Measurements from ENCODE around the gene CANT1. TPM values are rescaled to one million over a fixed set of nuclear protein-coding genes. Genes with fewer than 3 reads are reported as not detected.
A peak's percentile ranks its signal among the peaks of the same experiment; 100 is the strongest.

CANT1 gene
- total and polyA plus RNA-seq, 8 donors: 16.6 to 151 (median 40.7) TPM

DNA sequence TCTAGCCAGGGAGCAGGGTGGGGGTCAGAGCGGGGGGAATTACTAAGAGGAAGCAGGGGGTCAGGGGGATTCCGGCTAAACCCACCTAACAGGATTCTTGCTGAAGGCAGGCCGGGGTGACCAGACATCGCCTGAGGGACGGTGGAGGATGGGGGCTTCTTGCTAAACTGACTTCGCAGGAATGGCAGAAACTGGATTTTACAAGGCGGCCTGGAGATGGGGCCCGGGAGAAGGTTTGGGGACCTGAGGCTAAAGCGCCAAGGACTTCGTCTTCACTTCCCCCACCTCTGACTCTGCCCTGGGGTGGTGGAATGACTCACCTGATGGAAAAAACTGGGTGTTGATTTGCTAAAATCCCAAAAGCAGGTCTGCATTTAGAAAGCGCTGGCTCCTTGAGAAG lies 53.3 kb downstream of the CANT1 start:
- no peaks in the 10 kb centered on the region for H3K27me3 ChIP-seq
- H3K4me3 ChIP-seq: no peak overlapping the region
- no peak for DNase-seq
- peaks cover 0 to 7% (median 2%) of the 10 kb centered on the region in 4 donors for H3K9me3 ChIP-seq
- TF ChIP-seq EP300 (IDR thresholded peaks at IDR 0.05) (no peak), POLR2AphosphoS5 (IDR thresholded peaks at IDR 0.05) (no peak), POLR2A (IDR thresholded peaks at IDR 0.05) (no peak), CTCF (IDR thresholded peaks at IDR 0.05) (no peak)
- intact Hi-C loops (cut with DNase I; ENCODE audit: low total_unique reads): no loop called here
- 82 to 94% (median 87%) methylated on average over 9 to 11 of the region's 11 CpGs for WGBS, 5 donors
- no peaks in the 10 kb centered on the region for H3K36me3 ChIP-seq
- no peak overlapping the region for H3K27ac ChIP-seq
- peaks cover 9 to 27% (median 17%) of the 10 kb centered on the region in 4 donors for H3K4me1 ChIP-seq

- Histone ChIP-seq H3K4me1 (peaks cover 6 to 21% (median 14%) of the 10 kb centered on the region in 4 donors), H3K36me3 (no peaks in the 10 kb centered on the region), H3K27me3 (no peaks in the 10 kb centered on the region), H3K4me3 (no peak overlapping the region), H3K9me3 (peaks cover 0 to 21% (median 13%) of the 10 kb centered on the region in 4 donors), H3K27ac (no peak overlapping the region)
- DNase-seq: no peak
- intact Hi-C loops (cut with DNase I; ENCODE audit: low total_unique reads): no loop called here
- TF ChIP-seq POLR2AphosphoS5 (IDR thresholded peaks at IDR 0.05): no peak
- TF ChIP-seq EP300 (IDR thresholded peaks at IDR 0.05): no peak
- no peak for TF ChIP-seq CTCF (IDR thresholded peaks at IDR 0.05)
- no peak for TF ChIP-seq POLR2A (IDR thresholded peaks at IDR 0.05)
- 89 to 97% (median 93%) methylated on average over 14 of the region's 14 CpGs for WGBS, 5 donors
Observed at GRCh38 chr17:78954684-78955083, 54.9 kb downstream of the CANT1 start.

- H3K27me3 ChIP-seq: no peaks in the 10 kb centered on the region
- H3K9me3 ChIP-seq: peaks cover 0 to 21% (median 14%) of the 10 kb centered on the region in 4 donors
- no peak for TF ChIP-seq EP300 (IDR thresholded peaks at IDR 0.05)
- no peak for TF ChIP-seq CTCF (IDR thresholded peaks at IDR 0.05)
- TF ChIP-seq POLR2A (IDR thresholded peaks at IDR 0.05): no peak
- no peak for TF ChIP-seq POLR2AphosphoS5 (IDR thresholded peaks at IDR 0.05)
- H3K27ac ChIP-seq: no peak overlapping the region
- intact Hi-C loops (cut with DNase I; ENCODE audit: low total_unique reads): no loop called here
- 73 to 79% (median 78%) methylated on average over 28 to 29 of the region's 29 CpGs for WGBS, 5 donors
- no peak overlapping the region for H3K4me3 ChIP-seq
- peaks cover 6 to 21% (median 14%) of the 10 kb centered on the region in 4 donors for H3K4me1 ChIP-seq
- no peaks in the 10 kb centered on the region for H3K36me3 ChIP-seq
- peak in 1 of 2 donors; percentile 70 for DNase-seq
Observed at GRCh38 chr17:78953356-78954350, 55.9 kb downstream of the CANT1 start.

GRCh38 chr17:78952706-78953105 lies 56.9 kb downstream of the CANT1 start:
- WGBS, 5 donors: 77 to 90% (median 82%) methylated on average over 7 to 10 of the region's 10 CpGs
- H3K9me3 ChIP-seq: peaks cover 0 to 21% (median 14%) of the 10 kb centered on the region in 4 donors
- no peaks in the 10 kb centered on the region for H3K36me3 ChIP-seq
- no peaks in the 10 kb centered on the region for H3K27me3 ChIP-seq
- intact Hi-C loops (cut with DNase I; ENCODE audit: low total_unique reads): no loop called here
- H3K27ac ChIP-seq: peak overlapping the region in 3 of 5 donors; percentile 36 to 68 (median 60)
- no peak overlapping the region for H3K4me3 ChIP-seq
- TF ChIP-seq CTCF (IDR thresholded peaks at IDR 0.05) (no peak), POLR2AphosphoS5 (IDR thresholded peaks at IDR 0.05) (no peak), EP300 (IDR thresholded peaks at IDR 0.05) (no peak)
- H3K4me1 ChIP-seq: peaks cover 6 to 22% (median 17%) of the 10 kb centered on the region in 4 donors
- peak in 1 of 2 donors; percentile 51 for DNase-seq

Measured in stomach (tissue), 9 donors.